NAMALWA (cell line): ENCODE data around the gene PRRX1.

Experiments
- DNase-seq: peaks from one replicate; pipeline ENCODE4 v3.0.0-alpha.2; 2015; ENCODE audit warnings: low spot score

PRRX1 gene

GRCh38 chr1:170664828-170665612 lies 1.1 kb downstream of the PRRX1 start:
- DNase-seq, result no peak

GRCh38 chr1:170665629-170666028 lies 1.7 kb downstream of the PRRX1 start:
- no peak for DNase-seq

GRCh38 chr1:170666541-170667254 lies 2.8 kb downstream of the PRRX1 start:
- no peak for DNase-seq

- DNase-seq, result no peak
Observed at GRCh38 chr1:170668209-170669106, 4.5 kb downstream of the PRRX1 start.

- DNase-seq, result no peak
Observed at GRCh38 chr1:170669107-170669445, 5.1 kb downstream of the PRRX1 start.

GRCh38 chr1:170669586-170670530 lies 5.9 kb downstream of the PRRX1 start:
- no peak for DNase-seq

GRCh38 chr1:170670802-170671628 lies 7.1 kb downstream of the PRRX1 start:
- no peak for DNase-seq

- DNase-seq, result no peak
Observed at GRCh38 chr1:170671629-170671963, 7.7 kb downstream of the PRRX1 start.

GRCh38 chr1:170672316-170672715 lies 8.4 kb downstream of the PRRX1 start:
- no peak for DNase-seq

- no peak for DNase-seq
Observed at GRCh38 chr1:170674239-170674638, 10.3 kb downstream of the PRRX1 start.

- DNase-seq, result no peak
Observed at GRCh38 chr1:170674986-170675385, 11.1 kb downstream of the PRRX1 start.

- no peak for DNase-seq
Observed at GRCh38 chr1:170675865-170676264, 11.9 kb downstream of the PRRX1 start.

GRCh38 chr1:170676628-170677027 lies 12.7 kb downstream of the PRRX1 start:
- no peak for DNase-seq

GRCh38 chr1:170678027-170678600 lies 14.2 kb downstream of the PRRX1 start:
- DNase-seq, result no peak

- no peak for DNase-seq
Observed at GRCh38 chr1:170680428-170680827, 16.5 kb downstream of the PRRX1 start.

- no peak for DNase-seq
Observed at GRCh38 chr1:170682169-170682568, 18.2 kb downstream of the PRRX1 start.

- DNase-seq, result no peak
Observed at GRCh38 chr1:170682809-170683208, 18.9 kb downstream of the PRRX1 start.

GRCh38 chr1:170685166-170685565 lies 21.2 kb downstream of the PRRX1 start:
- DNase-seq, result no peak

GRCh38 chr1:170686291-170686690 lies 22.4 kb downstream of the PRRX1 start:
- DNase-seq, result no peak

GRCh38 chr1:170687621-170688020 lies 23.7 kb downstream of the PRRX1 start:
- DNase-seq, result no peak
